Esophagus muscularis mucosa (tissue), 4 donors: ENCODE results near the gene BCAS1. TPM values are rescaled to one million over a fixed set of nuclear protein-coding genes. Genes with fewer than 3 reads are reported as not detected.

Source experiments
- DNase-seq: peaks from one replicate; pipeline ENCODE4 v3.0.0-alpha.2; 2017; ENCODE audit errors: extremely low spot score
- H3K27ac ChIP-seq, 4 donors: fragments of 200-600 bp; sonication (generic); replicated peaks in 1 of 4; 1 replicate in 3 of 4; 2 replicates in 1 of 4; pipeline ENCODE4 v1.5.1; 2016 to 2019; ENCODE audit warnings: mild to moderate bottlenecking in 1 of 4
- H3K27me3 ChIP-seq, 4 donors: fragments of 200-600 bp; sonication (generic); one replicate each; pipeline versions ENCODE4 v1.5.1 to v1.6.0; 2016 to 2019
- H3K36me3 ChIP-seq, 4 donors: fragments of 200-600 bp; sonication (generic); one replicate each; pipeline ENCODE4 v1.5.1; 2016 to 2019
- H3K4me1 ChIP-seq, 4 donors: fragments of 200-600 bp; sonication (generic); one replicate each; pipeline ENCODE4 v1.5.1; 2016 to 2019
- H3K4me3 ChIP-seq, 4 donors: fragments of 200-600 bp; sonication (generic); 1 replicate in 2 of 4; 2 replicates in 2 of 4; pipeline ENCODE4 v1.5.1; 2016 to 2019; ENCODE audit warnings: mild to moderate bottlenecking in 4 of 4, moderate library complexity in 1 of 4
- H3K9me3 ChIP-seq, 4 donors: fragments of 200-600 bp; sonication (generic); 1 replicate in 3 of 4; 2 replicates in 1 of 4; pipeline ENCODE4 v1.5.1; 2016 to 2019
- EP300 ChIP-seq: sonication (generic); formaldehyde crosslinking; IDR thresholded peaks from one replicate; pipeline ENCODE4 v1.6.1; 2017; ENCODE audit warnings: antibody characterized with exemption
- POLR2A ChIP-seq: fragments of 450-650 bp; IDR thresholded peaks from one replicate; pipeline ENCODE4 v1.6.1; 2017; ENCODE audit warnings: antibody characterized with exemption, moderate library complexity, mild to moderate bottlenecking, low read depth
- POLR2AphosphoS5 ChIP-seq, 2 donors: sonication (generic); formaldehyde crosslinking; IDR thresholded peaks; one replicate each; pipeline ENCODE4 v1.6.1; 2017; ENCODE audit warnings: antibody characterized with exemption in 2 of 2
- WGBS: methylation state at CpG from one replicate; pipeline ENCODE4 v1.1.5; 2018; 5-methylcytosine and 5-hydroxymethylcytosine counted together
- intact Hi-C: fragments of 100-400 bp; cut with DNase I; formaldehyde crosslinking; loops from one replicate; pipeline ENCODE4 v1.15.1; 2023
- total RNA-seq, 4 donors: library from RNA; depleted of rRNA; stranded (reverse); fragments of >200 nt; gene quantifications; one replicate each; pipeline versions ENCODE4 v1.1.0 to v1.2.1, GENCODE V29; 2016
- TF ChIP-seq, protein P1 (sequence below), 3 experiments: fragments of 200-600 bp in 2 of 3; fragments of 450-650 bp in 1 of 3; sonication (generic) in 2 of 3; IDR thresholded peaks; one replicate each; pipeline ENCODE4 v1.5.1; 2017 to 2019; ENCODE audit warnings: antibody characterized with exemption in 3 of 3, mild to moderate bottlenecking in 2 of 3, moderate library complexity in 1 of 3

Gene BCAS1, protein sequence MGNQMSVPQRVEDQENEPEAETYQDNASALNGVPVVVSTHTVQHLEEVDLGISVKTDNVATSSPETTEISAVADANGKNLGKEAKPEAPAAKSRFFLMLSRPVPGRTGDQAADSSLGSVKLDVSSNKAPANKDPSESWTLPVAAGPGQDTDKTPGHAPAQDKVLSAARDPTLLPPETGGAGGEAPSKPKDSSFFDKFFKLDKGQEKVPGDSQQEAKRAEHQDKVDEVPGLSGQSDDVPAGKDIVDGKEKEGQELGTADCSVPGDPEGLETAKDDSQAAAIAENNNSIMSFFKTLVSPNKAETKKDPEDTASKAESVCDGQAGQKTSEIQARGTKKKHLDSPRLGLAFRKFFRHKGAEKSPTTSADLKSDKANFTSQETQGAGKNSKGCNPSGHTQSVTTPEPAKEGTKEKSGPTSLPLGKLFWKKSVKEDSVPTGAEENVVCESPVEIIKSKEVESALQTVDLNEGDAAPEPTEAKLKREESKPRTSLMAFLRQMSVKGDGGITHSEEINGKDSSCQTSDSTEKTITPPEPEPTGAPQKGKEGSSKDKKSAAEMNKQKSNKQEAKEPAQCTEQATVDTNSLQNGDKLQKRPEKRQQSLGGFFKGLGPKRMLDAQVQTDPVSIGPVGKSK
- total RNA-seq: under 1 TPM in 2 of 4 donors, not detected in 2; 0.13 to 0.46 TPM

DNA sequence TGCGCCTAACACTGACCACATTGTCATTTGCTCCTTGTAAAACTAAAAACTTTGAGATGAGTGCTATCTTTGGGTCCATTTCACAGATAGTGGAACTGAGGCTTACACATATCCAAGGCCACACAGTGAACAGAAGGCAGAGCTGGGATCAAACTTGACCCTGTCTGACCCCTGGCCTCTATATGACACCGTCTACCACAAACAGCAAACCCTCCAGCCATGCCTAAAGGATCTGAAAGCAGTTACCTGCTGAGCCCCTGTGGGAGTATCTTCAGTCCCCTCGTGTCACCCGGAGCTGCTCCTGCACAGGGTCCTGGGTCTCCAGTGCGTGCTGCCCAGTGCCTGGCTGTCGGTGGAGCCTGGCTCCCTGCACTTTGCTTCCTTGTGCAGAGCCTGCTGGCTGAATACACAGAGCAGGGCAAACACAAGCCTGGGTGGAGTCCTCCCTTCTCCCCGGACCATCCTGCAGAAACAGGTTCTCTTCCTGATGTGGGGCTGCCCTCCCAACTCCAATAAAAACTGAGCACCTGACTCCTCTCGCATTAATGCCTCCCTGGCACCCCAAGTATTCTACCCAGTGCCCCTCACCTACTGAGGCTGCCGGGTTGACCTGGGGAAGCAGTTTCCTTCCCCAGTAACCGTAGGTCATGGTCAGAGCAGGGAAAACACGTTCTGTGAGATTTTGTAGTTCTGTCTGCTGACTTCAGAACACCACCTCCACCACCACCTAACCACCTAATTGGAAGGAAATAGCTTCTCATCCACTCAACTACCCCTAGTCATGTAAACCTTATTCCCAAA, at the start of gene BCAS1:
BCAS1 (minus strand) TSS at position 408 of the 801 bp plus-strand sequence. CDS start 11,876 bp downstream, outside the sequence.
- Histone ChIP-seq H3K36me3 (no peaks in the 10 kb centered on the region), H3K4me3 (no peak within 1 kb of the TSS), H3K27me3 (peaks cover 0 to 2% (median 0%) of the 10 kb centered on the region in 4 donors), H3K9me3 (no peaks in the 10 kb centered on the region), H3K27ac (no peak within 1 kb of the TSS), H3K4me1 (no peaks in the 10 kb centered on the region)
- intact Hi-C loops: no loop called here
- 73% methylated on average over 11 of the region's 11 CpGs for WGBS
- TF ChIP-seq POLR2A (no peak), POLR2AphosphoS5 (IDR thresholded peaks at IDR 0.05) (no peak), EP300 (no peak)
- TF ChIP-seq, protein P1, sequence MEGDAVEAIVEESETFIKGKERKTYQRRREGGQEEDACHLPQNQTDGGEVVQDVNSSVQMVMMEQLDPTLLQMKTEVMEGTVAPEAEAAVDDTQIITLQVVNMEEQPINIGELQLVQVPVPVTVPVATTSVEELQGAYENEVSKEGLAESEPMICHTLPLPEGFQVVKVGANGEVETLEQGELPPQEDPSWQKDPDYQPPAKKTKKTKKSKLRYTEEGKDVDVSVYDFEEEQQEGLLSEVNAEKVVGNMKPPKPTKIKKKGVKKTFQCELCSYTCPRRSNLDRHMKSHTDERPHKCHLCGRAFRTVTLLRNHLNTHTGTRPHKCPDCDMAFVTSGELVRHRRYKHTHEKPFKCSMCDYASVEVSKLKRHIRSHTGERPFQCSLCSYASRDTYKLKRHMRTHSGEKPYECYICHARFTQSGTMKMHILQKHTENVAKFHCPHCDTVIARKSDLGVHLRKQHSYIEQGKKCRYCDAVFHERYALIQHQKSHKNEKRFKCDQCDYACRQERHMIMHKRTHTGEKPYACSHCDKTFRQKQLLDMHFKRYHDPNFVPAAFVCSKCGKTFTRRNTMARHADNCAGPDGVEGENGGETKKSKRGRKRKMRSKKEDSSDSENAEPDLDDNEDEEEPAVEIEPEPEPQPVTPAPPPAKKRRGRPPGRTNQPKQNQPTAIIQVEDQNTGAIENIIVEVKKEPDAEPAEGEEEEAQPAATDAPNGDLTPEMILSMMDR (IDR thresholded peaks at IDR 0.05): no peak
- DNase-seq: no peak

DNA sequence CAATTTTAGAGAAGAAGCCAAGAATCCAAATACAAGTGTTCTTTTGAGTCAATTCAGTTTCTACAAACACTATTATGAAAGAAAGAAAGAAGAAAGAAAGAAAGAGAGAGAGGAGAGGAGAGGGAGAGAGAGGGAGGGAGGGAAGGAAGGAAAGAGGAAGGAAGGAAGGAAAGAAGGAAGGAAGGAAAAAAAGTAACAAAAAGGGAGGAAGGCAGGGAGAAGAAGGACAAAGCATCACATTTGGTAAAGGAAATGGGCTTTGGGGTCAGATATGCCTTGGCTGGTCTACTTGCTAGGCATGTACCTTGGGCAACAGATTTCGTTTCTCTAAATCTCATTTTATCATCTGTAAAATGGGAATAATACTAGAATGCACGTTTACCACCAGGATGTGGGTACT, 49.4 kb upstream of the BCAS1 start:
- TF ChIP-seq, protein P1 (IDR thresholded peaks at IDR 0.05): no peak
- TF ChIP-seq POLR2AphosphoS5 (IDR thresholded peaks at IDR 0.05): no peak
- TF ChIP-seq POLR2A: no peak
- no peak for TF ChIP-seq EP300
- no peaks in the 10 kb centered on the region for H3K27me3 ChIP-seq
- no peak for DNase-seq
- intact Hi-C loops: no loop called here
- 70% methylated on average over 2 of the region's 2 CpGs for WGBS
- no peak overlapping the region for H3K4me3 ChIP-seq
- no peaks in the 10 kb centered on the region for H3K36me3 ChIP-seq
- H3K4me1 ChIP-seq: no peaks in the 10 kb centered on the region
- H3K9me3 ChIP-seq: no peaks in the 10 kb centered on the region
- no peak overlapping the region for H3K27ac ChIP-seq

GRCh38 chr20:54118220-54119001, 48.0 kb upstream of the BCAS1 start:
- no peaks in the 10 kb centered on the region for H3K9me3 ChIP-seq
- H3K27me3 ChIP-seq: no peaks in the 10 kb centered on the region
- no peaks in the 10 kb centered on the region for H3K4me1 ChIP-seq
- intact Hi-C loops: no loop called here
- H3K36me3 ChIP-seq: no peaks in the 10 kb centered on the region
- 77% methylated on average over 9 of the region's 9 CpGs for WGBS
- no peak overlapping the region for H3K27ac ChIP-seq
- no peak for DNase-seq
- TF ChIP-seq, protein P1 (IDR thresholded peaks at IDR 0.05): no peak
- no peak for TF ChIP-seq EP300
- no peak for TF ChIP-seq POLR2AphosphoS5 (IDR thresholded peaks at IDR 0.05)
- TF ChIP-seq POLR2A: no peak
- no peak overlapping the region for H3K4me3 ChIP-seq

- H3K27me3 ChIP-seq: no peaks in the 10 kb centered on the region
- no peak overlapping the region for H3K27ac ChIP-seq
- intact Hi-C loops: no loop called here
- 93% methylated on average over 4 of the region's 4 CpGs for WGBS
- no peak for DNase-seq
- TF ChIP-seq, protein P1 (IDR thresholded peaks at IDR 0.05): no peak
- TF ChIP-seq EP300 (no peak), POLR2A (no peak), POLR2AphosphoS5 (IDR thresholded peaks at IDR 0.05) (no peak)
- no peaks in the 10 kb centered on the region for H3K4me1 ChIP-seq
- H3K9me3 ChIP-seq: no peaks in the 10 kb centered on the region
- H3K36me3 ChIP-seq: no peaks in the 10 kb centered on the region
- no peak overlapping the region for H3K4me3 ChIP-seq
These were observed 46.3 kb upstream of the BCAS1 start for GRCh38 chr20:54116550-54117235.
